ENCODE measurements around the gene CBLIF. TPM values are rescaled to one million over a fixed set of nuclear protein-coding genes. Genes with fewer than 3 reads are reported as not detected.

Gene CBLIF
- total RNA-seq, 1 donor from 2014 or later = 54.6 TPM

GRCh38 chr11:59867946-59868345, 22.6 kb upstream of the CBLIF start:
- no peaks in the 10 kb centered on the region for H3K36me3 Mint-ChIP-seq
- H3K27ac Mint-ChIP-seq = no peak overlapping the region
- DNase-seq (ENCODE audit: extremely low spot score, unreplicated experiment) = no peak
- H3K4me3 Mint-ChIP-seq = no peak overlapping the region
- no peaks in the 10 kb centered on the region for H3K9me3 Mint-ChIP-seq
- TF ChIP-seq CTCF (conservative IDR thresholded peaks at IDR 0.05) = no peak
- H3K4me1 Mint-ChIP-seq (ENCODE audit: unreplicated experiment) = no peaks in the 10 kb centered on the region
- no peaks in the 10 kb centered on the region for H3K27me3 Mint-ChIP-seq

GRCh38 chr11:59866836-59867235, 21.5 kb upstream of the CBLIF start:
- H3K27ac Mint-ChIP-seq = no peak overlapping the region

GRCh38 chr11:59866397-59866796, 21.1 kb upstream of the CBLIF start, which contains the start of gene TCN1:
Gene TCN1 (minus strand): TSS chr11:59866487. CDS start chr11:59866470, 17 bp downstream.
- H3K4me1 Mint-ChIP-seq (ENCODE audit: unreplicated experiment) = no peaks in the 10 kb centered on the region
- H3K9me3 Mint-ChIP-seq = no peaks in the 10 kb centered on the region
- no peak within 1 kb of the TSS for H3K27ac Mint-ChIP-seq
- no peak for DNase-seq (ENCODE audit: extremely low spot score, unreplicated experiment)
- TF ChIP-seq CTCF (conservative IDR thresholded peaks at IDR 0.05) = no peak
- H3K27me3 Mint-ChIP-seq = no peaks in the 10 kb centered on the region
- H3K4me3 Mint-ChIP-seq = no peak within 1 kb of the TSS
- no peaks in the 10 kb centered on the region for H3K36me3 Mint-ChIP-seq

More at GRCh38 chr11:59866836-59867235, 21.5 kb upstream of the CBLIF start:
- no peak for TF ChIP-seq CTCF (conservative IDR thresholded peaks at IDR 0.05)
- no peak overlapping the region for H3K4me3 Mint-ChIP-seq
- H3K4me1 Mint-ChIP-seq (ENCODE audit: unreplicated experiment) = no peaks in the 10 kb centered on the region
- no peaks in the 10 kb centered on the region for H3K36me3 Mint-ChIP-seq
- H3K27me3 Mint-ChIP-seq = no peaks in the 10 kb centered on the region
- DNase-seq (ENCODE audit: extremely low spot score, unreplicated experiment) = no peak
- H3K9me3 Mint-ChIP-seq = no peaks in the 10 kb centered on the region

- TF ChIP-seq CTCF (conservative IDR thresholded peaks at IDR 0.05) = no peak
- H3K4me1 Mint-ChIP-seq (ENCODE audit: unreplicated experiment) = no peaks in the 10 kb centered on the region
- no peaks in the 10 kb centered on the region for H3K27me3 Mint-ChIP-seq
- no peaks in the 10 kb centered on the region for H3K9me3 Mint-ChIP-seq
- H3K4me3 Mint-ChIP-seq = no peak overlapping the region
- DNase-seq (ENCODE audit: extremely low spot score, unreplicated experiment) = no peak
- no peak overlapping the region for H3K27ac Mint-ChIP-seq
- H3K36me3 Mint-ChIP-seq = no peaks in the 10 kb centered on the region
Observed at GRCh38 chr11:59865031-59865430, 19.7 kb upstream of the CBLIF start.

GRCh38 chr11:59862252-59862651, 17.0 kb upstream of the CBLIF start:
- no peak for TF ChIP-seq CTCF (conservative IDR thresholded peaks at IDR 0.05)
- no peaks in the 10 kb centered on the region for H3K9me3 Mint-ChIP-seq
- no peaks in the 10 kb centered on the region for H3K36me3 Mint-ChIP-seq
- H3K27ac Mint-ChIP-seq = no peak overlapping the region
- H3K4me3 Mint-ChIP-seq = no peak overlapping the region
- no peaks in the 10 kb centered on the region for H3K4me1 Mint-ChIP-seq (ENCODE audit: unreplicated experiment)
- DNase-seq (ENCODE audit: extremely low spot score, unreplicated experiment) = no peak
- H3K27me3 Mint-ChIP-seq = no peaks in the 10 kb centered on the region

- no peaks in the 10 kb centered on the region for H3K9me3 Mint-ChIP-seq
- no peaks in the 10 kb centered on the region for H3K4me1 Mint-ChIP-seq (ENCODE audit: unreplicated experiment)
- H3K36me3 Mint-ChIP-seq = no peaks in the 10 kb centered on the region
- H3K4me3 Mint-ChIP-seq = no peak overlapping the region
- no peak for DNase-seq (ENCODE audit: extremely low spot score, unreplicated experiment)
- H3K27ac Mint-ChIP-seq = no peak overlapping the region
- H3K27me3 Mint-ChIP-seq = no peaks in the 10 kb centered on the region
- no peak for TF ChIP-seq CTCF (conservative IDR thresholded peaks at IDR 0.05)
Observed at GRCh38 chr11:59859673-59860072, 14.4 kb upstream of the CBLIF start.

Measured in type B pancreatic cell (in vitro differentiated cells).